SK-N-SH (cell line): ENCODE data around the gene BRD4. TPM values are rescaled to one million over a fixed set of nuclear protein-coding genes. Genes with fewer than 3 reads are reported as not detected.

ENCODE experiments used
- CTCF ChIA-PET: fragments of 300-600, 350-600 bp; formaldehyde crosslinking; extraction: SDS; loops from one replicate; lab custom pipeline; 2021; lab: Yijun Ruan, JAX
- POLR2A ChIA-PET: fragments of 350-600 bp; sonication (Branson Sonifier 250); formaldehyde crosslinking; extraction: SDS; loops from one replicate; lab custom pipeline; 2020; ENCODE audit warnings: antibody characterized with exemption, inconsistent platforms; lab: Yijun Ruan, JAX
- DNase-seq: peaks from one replicate; pipeline ENCODE4 v3.0.0; 2012
- H2AFZ ChIP-seq: fragments of 200-600 bp; sonication (generic); 2 replicates; pipeline ENCODE4 v1.8.1; 2016; ENCODE audit warnings: antibody characterized with exemption, mild to moderate bottlenecking, low read depth
- H3F3A ChIP-seq: fragments of 200-600 bp; sonication (generic); replicated peaks from 2 replicates; pipeline ENCODE3; 2016; ENCODE audit warnings: antibody characterized with exemption, mild to moderate bottlenecking; ENCODE audit not compliant: insufficient read depth
- H3K27ac ChIP-seq, 2 experiments: fragments of 200-500 bp in 1 of 2; fragments of 200-600 bp in 1 of 2; sonication (Bioruptor generic) in 1 of 2; sonication (generic), shearing (Covaris generic) in 1 of 2; 2 replicates each; pipeline versions ENCODE4 v1.5.1 to v1.6.1; 2014 to 2016; ENCODE audit warnings: low read depth in 2 of 2, inconsistent platforms in 1 of 2, low read length in 1 of 2, mild to moderate bottlenecking in 1 of 2, mixed read lengths in 1 of 2
- H3K27me3 ChIP-seq: fragments of 200-600 bp; sonication (generic), shearing (Covaris generic); 2 replicates; pipeline ENCODE4 v1.6.1; 2016; ENCODE audit warnings: mixed run types; ENCODE audit not compliant: insufficient read depth
- H3K36me3 ChIP-seq, 2 experiments: fragments of 200-500 bp in 1 of 2; fragments of 200-600 bp in 1 of 2; sonication (Bioruptor generic) in 1 of 2; sonication (generic) in 1 of 2; replicated peaks in 1 of 2; 2 replicates each; pipeline versions ENCODE3 to v1.5.1; 2014 to 2016; ENCODE audit warnings: low read length in 1 of 2, mild to moderate bottlenecking in 1 of 2; ENCODE audit not compliant: insufficient read depth in 2 of 2, control insufficient read depth in 1 of 2
- H3K4me1 ChIP-seq, 2 experiments: fragments of 200-500 bp in 1 of 2; fragments of 200-600 bp in 1 of 2; sonication (Bioruptor generic) in 1 of 2; sonication (generic), shearing (Covaris generic) in 1 of 2; 2 replicates each; pipeline versions ENCODE4 v1.5.1 to v1.6.1; 2014 to 2016; ENCODE audit warnings: low read depth in 1 of 2, low read length in 1 of 2, mixed run types in 1 of 2; ENCODE audit not compliant: insufficient read depth in 2 of 2, control insufficient read depth in 1 of 2
- H3K4me2 ChIP-seq: fragments of 200-600 bp; sonication (generic), shearing (Covaris generic); 2 replicates; pipeline ENCODE4 v1.6.1; 2017; ENCODE audit warnings: mixed run types
- H3K4me3 ChIP-seq, 2 experiments: fragments of 200-500 bp in 1 of 2; fragments of 200-600 bp in 1 of 2; sonication (Bioruptor generic) in 1 of 2; sonication (generic), shearing (Covaris generic) in 1 of 2; 2 replicates each; pipeline versions ENCODE4 v1.5.1 to v1.8.1; 2014 to 2016; ENCODE audit warnings: low read depth in 2 of 2, inconsistent platforms in 1 of 2, low read length in 1 of 2, mild to moderate bottlenecking in 1 of 2, mixed read lengths in 1 of 2, moderate library complexity in 1 of 2
- H3K79me2 ChIP-seq: fragments of 200-600 bp; sonication (generic); 2 replicates; pipeline ENCODE4 v1.8.1; 2017; ENCODE audit warnings: mild to moderate bottlenecking; ENCODE audit not compliant: insufficient read depth
- H3K9ac ChIP-seq: fragments of 200-600 bp; sonication (generic); 2 replicates; pipeline ENCODE4 v1.6.1; 2017; ENCODE audit warnings: mixed run types
- H3K9me2 ChIP-seq: fragments of 200-600 bp; sonication (generic); 2 replicates; pipeline ENCODE4 v1.6.1; 2017; ENCODE audit warnings: mixed run types
- H3K9me3 ChIP-seq: fragments of 200-600 bp; sonication (generic); 2 replicates; pipeline ENCODE4 v1.6.1; 2017; ENCODE audit warnings: mixed run types, mild to moderate bottlenecking, moderate library complexity
- H4K20me1 ChIP-seq: fragments of 200-600 bp; sonication (generic); 2 replicates; pipeline ENCODE4 v1.6.1; 2017; ENCODE audit warnings: mild to moderate bottlenecking, mixed run types; ENCODE audit not compliant: insufficient read depth
- CHD2 ChIP-seq: fragments of 150-350 bp; IDR thresholded peaks from 2 replicates; pipeline ENCODE4 v1.6.1; 2018; ENCODE audit warnings: low read length; ENCODE audit not compliant: partially characterized antibody
- CTCF ChIP-seq: fragments of 200-600 bp; sonication (generic); IDR thresholded peaks from 2 replicates; pipeline ENCODE4 v1.6.1; 2017; ENCODE audit warnings: antibody characterized with exemption, mild to moderate bottlenecking, moderate library complexity
- FOSL2 ChIP-seq: IDR thresholded peaks from 2 replicates; pipeline ENCODE4 v1.4.0; 2012; ENCODE audit warnings: low read depth, mild to moderate bottlenecking, moderate library complexity, borderline replicate concordance
- GATA2 ChIP-seq: sonication (generic); formaldehyde crosslinking; IDR thresholded peaks from 2 replicates; pipeline ENCODE4 v1.5.0; 2020; ENCODE audit warnings: mild to moderate bottlenecking, missing genetic modification reagents
- MAX ChIP-seq: IDR thresholded peaks from 2 replicates; pipeline ENCODE4 v1.4.0; 2012; ENCODE audit warnings: low read depth
- MEF2A ChIP-seq: IDR thresholded peaks from 2 replicates; pipeline ENCODE4 v1.4.0; 2012; ENCODE audit warnings: low read depth, borderline replicate concordance
- NFIC ChIP-seq: IDR thresholded peaks from 2 replicates; pipeline ENCODE4 v1.4.0; 2012; ENCODE audit warnings: borderline replicate concordance
- NRF1 ChIP-seq: IDR thresholded peaks from 2 replicates; pipeline ENCODE4 v1.6.1; 2012; ENCODE audit warnings: low read depth, mild to moderate bottlenecking, low read length
- POLR2AphosphoS5 ChIP-seq: IDR thresholded peaks from 2 replicates; pipeline ENCODE4 v1.6.1; 2012; ENCODE audit warnings: low read depth, low read length
- RXRA ChIP-seq: IDR thresholded peaks from 2 replicates; pipeline ENCODE4 v1.4.0; 2012; ENCODE audit warnings: low read depth, mild to moderate bottlenecking, borderline replicate concordance
- TCF12 ChIP-seq: IDR thresholded peaks from 2 replicates; pipeline ENCODE4 v1.4.0; 2012
- YY1 ChIP-seq: IDR thresholded peaks from 2 replicates; pipeline ENCODE4 v1.4.0; 2012; ENCODE audit warnings: low read depth, mild to moderate bottlenecking
- ZBTB33 ChIP-seq: IDR thresholded peaks from 2 replicates; pipeline ENCODE4 v1.4.0; 2012; ENCODE audit warnings: low read depth, borderline replicate concordance
- WGBS: methylation state at CpG from one replicate; pipeline ENCODE4 v1.1.6; 2017; ENCODE audit warnings: low lambda C conversion rate; 5-methylcytosine and 5-hydroxymethylcytosine counted together
- polyA plus RNA-seq, 3 experiments: library from polyadenylated mRNA; depleted of rRNA; stranded (reverse); fragments of >200 nt; gene quantifications; 2 replicates each; pipeline ENCODE4 v1.2.3, GENCODE V29; 2012

BRD4 gene
- polyA plus RNA-seq, 1 of the 3 experiments (the other 2 are of a cell fraction) = 10.0 TPM

GRCh38 chr19:15191982-15192381 lies 140.4 kb downstream of the BRD4 start:
- H3F3A ChIP-seq = no peaks in the 10 kb centered on the region
- H3K9ac ChIP-seq = no peak overlapping the region
- ChIA-PET POLR2A (no interaction called here), CTCF (interaction anchor here (0.9 kb wide), 1 partner anchor 363 kb away, joined by 3 read pairs; no protein-coding TSS in a partner anchor)
- no peaks in the 10 kb centered on the region for H3K27me3 ChIP-seq
- H3K4me1 ChIP-seq = peaks cover 0 to 4% of the 10 kb centered on the region in 2 experiments; a peak in 1 of 4 replicates
- H3K36me3 ChIP-seq = no peaks in the 10 kb centered on the region
- DNase-seq = no peak
- no peak overlapping the region for H3K4me2 ChIP-seq
- TF ChIP-seq GATA2 (CRISPR knock-in tag) (no peak), CTCF (no peak), FOSL2 (no peak), NFIC (no peak), YY1 (no peak), POLR2AphosphoS5 (no peak), MEF2A (no peak), TCF12 (no peak), NRF1 (no peak), RXRA (no peak), ZBTB33 (no peak), MAX (no peak)
- TF ChIP-seq, all 33 proteins: peak for 0
- Histone ChIP-seq H3K79me2 (no peaks in the 10 kb centered on the region), H3K9me2 (no peaks in the 10 kb centered on the region), H2AFZ (no peak overlapping the region), H3K4me3 (no peak overlapping the region), H4K20me1 (no peaks in the 10 kb centered on the region), H3K27ac (no peak overlapping the region), H3K9me3 (no peaks in the 10 kb centered on the region)
- WGBS = 93% methylated on average over 8 of the region's 18 CpGs

- no peak for DNase-seq
- Histone ChIP-seq H3K4me3 (no peak overlapping the region), H4K20me1 (no peaks in the 10 kb centered on the region), H3K4me1 (peaks cover 0 to 4% of the 10 kb centered on the region in 2 experiments; a peak in 1 of 4 replicates), H3K9ac (no peak overlapping the region), H3K27me3 (no peaks in the 10 kb centered on the region), H3K36me3 (no peaks in the 10 kb centered on the region), H3F3A (no peaks in the 10 kb centered on the region), H3K79me2 (no peaks in the 10 kb centered on the region), H3K9me3 (no peaks in the 10 kb centered on the region), H3K4me2 (no peak overlapping the region), H3K27ac (no peak overlapping the region), H2AFZ (no peak overlapping the region), H3K9me2 (no peaks in the 10 kb centered on the region)
- ChIA-PET CTCF (interaction anchor here (0.9 kb wide), 1 partner anchor 364 kb away, joined by 3 read pairs; no protein-coding TSS in a partner anchor), POLR2A (no interaction called here)
- 99% methylated on average over 16 of the region's 18 CpGs for WGBS
- TF ChIP-seq NFIC (no peak), CHD2 (no peak)
Measured at GRCh38 chr19:15191514-15191913, 140.8 kb downstream of the BRD4 start.
